Calu3 (cell line): ENCODE data around the gene SMIM35. TPM values are rescaled to one million over a fixed set of nuclear protein-coding genes. Genes with fewer than 3 reads are reported as not detected.
A peak's percentile ranks its signal among the peaks of the same experiment; 100 is the strongest.

Experiments
- BruUV-seq: library from RNA; stranded (reverse); fragments of 400-500 nt; replicated peaks from 2 replicates; lab custom pipeline; 2021; lab: Mats Ljungman, UMichigan
- CTCF ChIA-PET: fragments of 300-600 bp; sonication (Branson Sonifier 250); formaldehyde crosslinking; loops from one replicate; lab custom pipeline; 2022; ENCODE audit warnings: antibody characterized with exemption; lab: Charles Lee
- DNase-seq: peaks from one replicate; pipeline ENCODE4 v3.0.0; 2022
- H3K27ac Mint-ChIP-seq: one replicate; pipeline ENCODE4 v1.8.0; 2022; ENCODE audit warnings: mixed read lengths; ENCODE audit not compliant: unreplicated experiment
- H3K27me3 Mint-ChIP-seq: one replicate; pipeline ENCODE4 v1.8.0; 2022; ENCODE audit warnings: mixed read lengths; ENCODE audit not compliant: unreplicated experiment
- H3K36me3 Mint-ChIP-seq: one replicate; pipeline ENCODE4 v1.8.0; 2022; ENCODE audit warnings: mild to moderate bottlenecking, moderate library complexity, mixed read lengths; ENCODE audit not compliant: insufficient read depth, unreplicated experiment
- H3K4me1 Mint-ChIP-seq: one replicate; pipeline ENCODE4 v1.8.0; 2022; ENCODE audit warnings: mild to moderate bottlenecking, low read depth, mixed read lengths; ENCODE audit not compliant: unreplicated experiment
- H3K4me3 Mint-ChIP-seq: one replicate; pipeline ENCODE4 v1.8.0; 2022; ENCODE audit warnings: mild to moderate bottlenecking, low read depth, moderate library complexity, mixed read lengths; ENCODE audit not compliant: unreplicated experiment
- H3K9me3 Mint-ChIP-seq: one replicate; pipeline ENCODE4 v1.8.0; 2022; ENCODE audit warnings: low read depth, mixed read lengths; ENCODE audit not compliant: unreplicated experiment
- CTCF ChIP-seq: fragments of 200-600 bp; IDR thresholded peaks from one replicate; pipeline ENCODE4 v1.8.0; 2022; ENCODE audit warnings: antibody characterized with exemption; ENCODE audit not compliant: unreplicated experiment
- intact Hi-C: fragments of 100-400 bp; cut with micrococcal nuclease; formaldehyde crosslinking; loops from one replicate; pipeline ENCODE4 v1.10.0; 2022; ENCODE audit not compliant: unreplicated experiment
- total RNA-seq: library from RNA; stranded (reverse); gene quantifications from 2 replicates; pipeline ENCODE4 v1.2.3, GENCODE V29; 2022

SMIM35 gene
- total RNA-seq, 1 experiment from 2014 or later = not detected

- TF ChIP-seq CTCF = no peak
- peaks cover 9% of the 10 kb centered on the region for H3K36me3 Mint-ChIP-seq
- H3K4me1 Mint-ChIP-seq = peaks cover 11% of the 10 kb centered on the region
- H3K27me3 Mint-ChIP-seq = no peaks in the 10 kb centered on the region
- intact Hi-C loops = no loop called here
- no peak overlapping the region for H3K4me3 Mint-ChIP-seq
- BruUV-seq = no TSS peak
- no peaks in the 10 kb centered on the region for H3K9me3 Mint-ChIP-seq
- CTCF ChIA-PET = no interaction called here
- DNase-seq = peak; percentile 37
- H3K27ac Mint-ChIP-seq = no peak overlapping the region
Measured at GRCh38 chr11:118088531-118088930, 1.8 kb upstream of the SMIM35 start.

GRCh38 chr11:118087931-118088330, 1.2 kb upstream of the SMIM35 start:
- H3K27me3 Mint-ChIP-seq = no peaks in the 10 kb centered on the region
- no peak overlapping the region for H3K27ac Mint-ChIP-seq
- H3K36me3 Mint-ChIP-seq = peaks cover 9% of the 10 kb centered on the region
- intact Hi-C loops = no loop called here
- no peak for TF ChIP-seq CTCF
- peaks cover 11% of the 10 kb centered on the region for H3K4me1 Mint-ChIP-seq
- no peak overlapping the region for H3K4me3 Mint-ChIP-seq
- CTCF ChIA-PET = no interaction called here
- no peaks in the 10 kb centered on the region for H3K9me3 Mint-ChIP-seq
- no TSS peak for BruUV-seq
- no peak for DNase-seq

GRCh38 chr11:118084656-118085055, 2.1 kb downstream of the SMIM35 start:
- Mint-ChIP-seq H3K4me3 (no peak overlapping the region), H3K4me1 (no peaks in the 10 kb centered on the region), H3K9me3 (no peaks in the 10 kb centered on the region), H3K27me3 (no peaks in the 10 kb centered on the region), H3K27ac (no peak overlapping the region), H3K36me3 (peaks cover 5% of the 10 kb centered on the region)
- CTCF ChIA-PET = no interaction called here
- intact Hi-C loops = no loop called here
- no peak for DNase-seq
- no TSS peak for BruUV-seq
- TF ChIP-seq CTCF = no peak

GRCh38 chr11:118084247-118084646, 2.5 kb downstream of the SMIM35 start:
- Mint-ChIP-seq H3K4me1 (no peaks in the 10 kb centered on the region), H3K9me3 (no peaks in the 10 kb centered on the region), H3K36me3 (peaks cover 5% of the 10 kb centered on the region), H3K4me3 (no peak overlapping the region), H3K27me3 (no peaks in the 10 kb centered on the region), H3K27ac (no peak overlapping the region)
- TF ChIP-seq CTCF = no peak
- no peak for DNase-seq
- CTCF ChIA-PET = no interaction called here
- intact Hi-C loops = no loop called here
- no TSS peak for BruUV-seq
